ENCODE results near the gene FAM81B. TPM values are rescaled to one million over a fixed set of nuclear protein-coding genes. Genes with fewer than 3 reads are reported as not detected.

Gene FAM81B
- total RNA-seq, 2 donors from 2014 or later: 8.2 TPM; not detected in 1

GRCh38 chr5:95471942-95472341 is 80.8 kb downstream of the FAM81B start:
- DNase-seq (ENCODE audit: low spot score): no peak
- H3K27ac ChIP-seq: no peak overlapping the region
- H3K4me1 ChIP-seq (replicated peaks): no peaks in the 10 kb centered on the region
- intact Hi-C loops (cut with DNase I): no loop called here
- H3K36me3 ChIP-seq: no peaks in the 10 kb centered on the region
- TF ChIP-seq POLR2AphosphoS5 (IDR thresholded peaks at IDR 0.05) (no peak), CTCF (IDR thresholded peaks at IDR 0.05) (no peak), POLR2A (IDR thresholded peaks at IDR 0.05) (no peak)
- no peaks in the 10 kb centered on the region for H3K27me3 ChIP-seq (replicated peaks; ENCODE audit: insufficient read depth)
- H3K9me3 ChIP-seq: no peaks in the 10 kb centered on the region
- no peak overlapping the region for H3K4me3 ChIP-seq

GRCh38 chr5:95484421-95484820 is 93.3 kb downstream of the FAM81B start:
- 94% methylated on average over 7 of the region's 7 CpGs for WGBS
- Histone ChIP-seq H3K4me1 (replicated peaks) (no peaks in the 10 kb centered on the region), H3K4me3 (no peak overlapping the region), H3K9me3 (no peaks in the 10 kb centered on the region), H3K27ac (no peak overlapping the region), H3K36me3 (peaks cover 0 to 6% of the 10 kb centered on the region in 2 donors), H3K27me3 (replicated peaks; ENCODE audit: insufficient read depth) (no peaks in the 10 kb centered on the region)
- TF ChIP-seq CTCF (IDR thresholded peaks at IDR 0.05) (no peak), POLR2A (IDR thresholded peaks at IDR 0.05) (no peak), POLR2AphosphoS5 (IDR thresholded peaks at IDR 0.05) (no peak)
- intact Hi-C loops (cut with DNase I): no loop called here
- DNase-seq (ENCODE audit: low spot score): no peak

DNA sequence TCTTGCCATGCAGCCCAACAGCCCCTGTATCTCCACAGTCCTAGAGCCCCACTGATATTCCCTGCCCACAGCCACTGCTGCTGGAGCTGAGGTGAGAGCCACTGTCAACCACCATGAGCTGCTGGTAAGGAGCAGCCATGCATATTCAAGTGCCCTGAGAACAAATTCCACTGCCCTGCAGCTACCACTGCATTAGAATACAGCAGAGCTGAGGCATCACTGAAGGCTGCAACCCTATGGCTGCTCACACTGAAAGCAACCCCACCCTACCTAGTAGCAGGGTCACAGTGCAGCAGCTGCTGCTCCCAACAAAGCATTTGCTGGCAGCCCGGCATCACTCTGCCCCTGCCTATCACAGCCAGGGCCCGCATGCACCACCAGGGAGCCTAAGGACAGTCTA is 95.0 kb downstream of the FAM81B start:
- intact Hi-C loops (cut with DNase I): no loop called here
- no peak overlapping the region for H3K27ac ChIP-seq
- 96% methylated on average over 2 of the region's 2 CpGs for WGBS
- H3K4me3 ChIP-seq: no peak overlapping the region
- no peak for TF ChIP-seq POLR2A (IDR thresholded peaks at IDR 0.05)
- no peak for TF ChIP-seq CTCF (IDR thresholded peaks at IDR 0.05)
- no peak for TF ChIP-seq POLR2AphosphoS5 (IDR thresholded peaks at IDR 0.05)
- no peaks in the 10 kb centered on the region for H3K27me3 ChIP-seq (replicated peaks; ENCODE audit: insufficient read depth)
- DNase-seq (ENCODE audit: low spot score): no peak
- H3K4me1 ChIP-seq (replicated peaks): no peaks in the 10 kb centered on the region
- H3K9me3 ChIP-seq: no peaks in the 10 kb centered on the region
- H3K36me3 ChIP-seq: peaks cover 0 to 6% of the 10 kb centered on the region in 2 donors

DNA sequence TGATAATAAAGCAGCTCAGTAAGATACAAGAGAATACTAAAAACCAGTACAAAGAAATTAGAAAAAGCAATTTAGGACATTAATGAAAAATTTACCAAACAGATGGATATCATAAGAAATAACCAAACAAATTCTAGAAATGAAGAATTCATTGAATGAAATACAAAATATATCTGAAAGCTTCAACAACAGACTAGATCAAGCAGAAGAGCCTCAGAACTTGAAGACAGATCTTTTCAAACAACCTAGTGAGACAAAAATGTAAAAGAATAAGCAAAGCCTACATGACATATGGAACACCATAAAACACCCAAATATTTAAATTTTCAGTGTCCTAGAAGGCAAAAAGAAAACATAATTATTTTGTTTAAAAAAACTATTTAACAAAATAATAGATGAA is 96.7 kb downstream of the FAM81B start:
- intact Hi-C loops (cut with DNase I): no loop called here
- Histone ChIP-seq H3K36me3 (peaks cover 0 to 6% of the 10 kb centered on the region in 2 donors), H3K4me1 (replicated peaks) (no peaks in the 10 kb centered on the region), H3K9me3 (no peaks in the 10 kb centered on the region), H3K27ac (no peak overlapping the region), H3K27me3 (replicated peaks; ENCODE audit: insufficient read depth) (no peaks in the 10 kb centered on the region), H3K4me3 (no peak overlapping the region)
- no peak for DNase-seq (ENCODE audit: low spot score)
- no peak for TF ChIP-seq POLR2A (IDR thresholded peaks at IDR 0.05)
- TF ChIP-seq CTCF (IDR thresholded peaks at IDR 0.05): no peak
- TF ChIP-seq POLR2AphosphoS5 (IDR thresholded peaks at IDR 0.05): no peak

Other genes with a start within 250 kb of the FAM81B start
- 1 to 10 TPM; 3.3 to 5.0 TPM for gene MCTP1, start 106.3 kb upstream of the FAM81B start, total RNA-seq
- gene SKIC3, start 163.6 kb downstream of the FAM81B start, total RNA-seq: 10 to 100 TPM; 44.9 to 73.9 TPM
- 10 to 100 TPM in 1 of 2 donors, 1 to 10 TPM in 1; 7.3 to 23.3 TPM for gene ARSK, start 163.7 kb downstream of the FAM81B start, total RNA-seq
- gene GPR150, start 228.7 kb downstream of the FAM81B start, total RNA-seq: 1 to 10 TPM in 1 of 2 donors, under 1 TPM in 1; 0.51 to 3.0 TPM